Erythroblast (primary cell): ENCODE measurements around the gene AANAT.
"Not testable (repeated sequence)": the region's sequence is repeated elsewhere in the genome, so short reads cannot be mapped to it uniquely, and the experiment has no call there.

Experiments
- GATA1 ChIP-seq: IDR thresholded peaks from 2 replicates; pipeline ENCODE4 v1.6.1; 2011; ENCODE audit warnings: low read depth, mild to moderate bottlenecking, control low read depth, low read length, moderate library complexity
- POLR2A ChIP-seq: IDR thresholded peaks from 2 replicates; pipeline ENCODE4 v1.6.1; 2011; ENCODE audit warnings: mild to moderate bottlenecking, low read length

GRCh38 chr17:76514355-76514754, 47.0 kb downstream of the AANAT start:
- not testable (repeated sequence) for TF ChIP-seq POLR2A, GATA1
